Measurements from ENCODE around the gene ALDH16A1. TPM values are rescaled to one million over a fixed set of nuclear protein-coding genes. Genes with fewer than 3 reads are reported as not detected.

The ALDH16A1 gene
- total RNA-seq, 4 donors from 2014 or later: 32.5 to 39.5 (median 34.2) TPM

DNA sequence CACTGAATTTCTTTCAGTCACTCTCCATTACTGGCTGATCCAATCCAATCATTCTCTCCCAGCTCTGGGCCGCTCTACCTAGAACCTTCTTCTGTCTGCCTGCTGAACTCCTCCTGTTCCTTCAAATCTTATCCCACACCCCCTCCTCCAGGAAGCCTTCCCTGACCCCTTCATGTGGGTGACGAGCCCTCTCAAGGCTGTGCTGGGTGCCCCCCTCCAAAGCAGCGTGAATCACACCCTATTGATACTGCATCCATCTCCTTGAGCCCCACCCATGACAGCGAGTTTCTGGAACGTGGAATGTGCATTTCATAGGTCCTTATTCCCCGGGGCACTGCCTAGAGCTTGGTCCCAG lies 4.6 kb upstream of the ALDH16A1 start:
- intact Hi-C loops (cut with DNase I): no loop called here
- Histone ChIP-seq H3K27ac (no peak overlapping the region), H3K36me3 (peaks cover 0 to 5% of the 10 kb centered on the region in 2 donors), H3K9me3 (no peaks in the 10 kb centered on the region), H3K4me3 (replicated peaks in 1 of 3) (no peak overlapping the region), H3K27me3 (no peaks in the 10 kb centered on the region), H3K4me1 (peaks cover 5 to 6% of the 10 kb centered on the region in 2 donors)
- TF ChIP-seq POLR2A (IDR thresholded peaks at IDR 0.05) (no peak), CTCF (IDR thresholded peaks at IDR 0.05) (no peak)
- 92 to 95% methylated on average over 6 of the region's 6 CpGs for whole genome bisulfite sequencing, 2 donors
- DNase-seq: no peak

DNA sequence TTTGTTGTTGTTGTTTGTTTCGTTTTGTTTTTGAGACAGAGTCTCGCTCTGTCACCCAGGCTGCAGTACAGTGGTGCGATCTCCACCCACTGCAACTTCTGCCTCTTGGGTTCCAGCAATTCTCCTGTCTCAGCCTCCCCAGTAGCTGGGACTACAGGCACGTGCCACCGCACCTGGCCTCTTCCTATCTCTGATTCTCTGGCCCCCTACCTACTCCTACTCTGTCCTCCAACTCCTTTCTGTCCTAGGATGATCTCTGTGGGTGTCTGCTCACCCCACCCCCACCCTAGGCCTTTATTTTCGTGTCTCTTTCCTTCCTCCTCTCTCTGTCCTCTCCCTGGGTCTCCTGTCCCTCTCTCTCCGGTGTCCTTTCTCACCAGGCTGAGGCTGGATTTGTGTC lies 2.6 kb upstream of the ALDH16A1 start:
- intact Hi-C loops (cut with DNase I): no loop called here
- H3K4me1 ChIP-seq: peaks cover 5 to 13% of the 10 kb centered on the region in 2 donors

DNA sequence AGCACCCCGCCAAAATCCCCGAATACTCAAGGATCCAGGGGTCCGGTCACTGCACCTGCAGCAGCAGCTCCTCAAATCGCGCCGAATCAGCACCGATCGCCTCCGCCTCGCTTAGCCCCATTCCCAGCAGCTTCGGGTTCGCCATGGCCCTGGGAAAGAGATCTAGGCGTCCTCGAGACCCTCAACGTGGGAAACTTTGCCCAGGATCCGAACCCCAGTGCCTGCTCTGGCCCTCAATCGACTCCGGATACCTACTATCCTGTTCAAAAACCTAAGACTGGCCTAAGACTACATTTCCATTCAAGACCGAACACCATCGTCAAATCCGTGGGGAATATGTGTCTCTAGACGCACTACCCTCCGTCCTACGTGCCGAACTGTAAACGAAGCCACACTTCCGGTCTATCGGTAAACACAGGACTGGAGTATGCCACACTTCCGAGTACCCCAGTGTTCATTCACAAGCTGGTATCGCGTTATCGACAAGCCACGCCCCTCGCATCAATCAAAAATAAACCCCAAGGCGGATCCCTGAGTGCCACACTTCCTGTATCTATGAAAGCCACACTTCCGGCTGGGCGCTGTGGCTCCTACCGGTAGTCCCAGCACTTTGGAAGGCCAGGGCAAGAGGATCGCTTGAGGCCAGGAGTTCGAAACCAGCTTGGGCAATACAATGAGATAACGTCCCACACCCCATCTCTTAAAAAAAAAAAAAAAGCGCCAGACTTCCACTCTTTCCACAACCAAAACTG lies 1.4 kb upstream of the ALDH16A1 start, which contains the start of gene PIH1D1:
Gene PIH1D1, minus strand, starts transcription at position 385 of the 752 bp plus-strand sequence. Its CDS starts 240 bp downstream, at position 145.
- intact Hi-C loops (cut with DNase I): no loop called here
- Histone ChIP-seq H3K9me3 (no peaks in the 10 kb centered on the region), H3K27ac (peak within 1 kb of the TSS; percentile 82 to 97 (median 91)), H3K4me3 (replicated peaks in 1 of 3) (peak within 1 kb of the TSS; percentile 67 to 92 (median 85)), H3K36me3 (peaks cover 0 to 5% of the 10 kb centered on the region in 2 donors), H3K27me3 (no peaks in the 10 kb centered on the region), H3K4me1 (peaks cover 5 to 13% of the 10 kb centered on the region in 2 donors)
- TF ChIP-seq CTCF (IDR thresholded peaks at IDR 0.05) (peak in 2 of 6 experiments; percentile 30), POLR2A (IDR thresholded peaks at IDR 0.05) (peak in 1 of 2 donors; percentile 70)
- DNase-seq: peak; percentile 99
- 1 to 2% methylated on average over 31 to 41 of the region's 42 CpGs for WGBS, 2 donors

More for the DNA sequence above, 2.6 kb upstream of the ALDH16A1 start:
- no peak overlapping the region for H3K27ac ChIP-seq
- DNase-seq: no peak
- peaks cover 0 to 5% of the 10 kb centered on the region in 2 donors for H3K36me3 ChIP-seq
- WGBS, 2 donors: 91 to 95% methylated on average over 7 of the region's 7 CpGs
- H3K9me3 ChIP-seq: no peaks in the 10 kb centered on the region
- no peak overlapping the region for H3K4me3 ChIP-seq (replicated peaks in 1 of 3)
- H3K27me3 ChIP-seq: no peaks in the 10 kb centered on the region
- TF ChIP-seq CTCF (IDR thresholded peaks at IDR 0.05) (no peak), POLR2A (IDR thresholded peaks at IDR 0.05) (no peak)

DNA sequence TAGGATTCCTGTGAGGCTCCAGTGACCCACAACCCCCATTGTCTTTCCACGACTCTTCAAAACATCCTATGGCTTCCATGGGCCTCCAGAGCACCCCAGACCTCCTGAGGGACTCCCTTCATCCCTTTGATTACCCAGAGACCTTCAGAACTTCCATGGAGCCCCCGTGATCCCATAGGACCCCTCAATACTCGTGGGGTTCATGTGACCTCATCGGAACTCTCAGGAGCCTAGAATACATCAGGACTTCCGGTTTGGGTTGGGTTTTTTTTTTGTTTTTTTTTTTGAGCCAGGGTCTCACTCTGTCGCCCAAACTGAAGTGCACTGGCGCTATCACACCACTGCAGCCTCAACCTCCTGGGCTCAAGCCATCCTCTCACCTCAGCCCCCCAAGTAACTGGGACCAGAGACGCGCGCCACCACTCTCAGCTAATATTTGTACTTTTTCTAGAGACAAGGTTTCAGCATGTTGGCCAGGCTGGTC lies 774 bp downstream of the ALDH16A1 start:
- intact Hi-C loops (cut with DNase I): no loop called here
- peak overlapping the region; percentile 82 to 97 (median 91) for H3K27ac ChIP-seq
- peak overlapping the region in 2 of 3 donors; percentile 11 to 55 for H3K4me3 ChIP-seq (replicated peaks in 1 of 3)
- TF ChIP-seq CTCF (IDR thresholded peaks at IDR 0.05) (no peak), POLR2A (IDR thresholded peaks at IDR 0.05) (no peak)
- no peaks in the 10 kb centered on the region for H3K9me3 ChIP-seq
- no peak for DNase-seq
- H3K4me1 ChIP-seq: peaks cover 5 to 13% of the 10 kb centered on the region in 2 donors
- WGBS, 2 donors: 44 to 46% methylated on average over 10 of the region's 10 CpGs
- H3K27me3 ChIP-seq: no peaks in the 10 kb centered on the region
- peaks cover 0 to 5% of the 10 kb centered on the region in 2 donors for H3K36me3 ChIP-seq

DNA sequence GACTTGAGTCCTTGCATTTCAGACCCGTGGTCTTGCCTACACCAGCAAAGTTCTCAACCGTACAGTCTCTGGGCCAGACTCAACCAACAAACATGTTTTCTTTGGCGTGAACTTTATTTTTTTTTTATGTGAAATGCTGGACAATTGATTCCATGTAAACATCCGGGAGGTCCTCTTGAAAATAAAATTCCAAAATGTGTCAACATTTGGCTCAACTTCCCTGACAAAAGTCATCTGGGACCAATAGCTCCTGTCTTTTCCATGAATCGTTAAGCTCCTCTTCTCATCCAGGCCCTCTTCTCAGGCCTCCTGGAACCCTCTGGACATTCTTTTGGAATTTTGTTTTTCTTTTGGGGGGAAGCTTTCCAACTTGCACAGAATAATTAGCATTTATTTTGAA lies 2.7 kb downstream of the ALDH16A1 start:
- DNase-seq: no peak
- H3K9me3 ChIP-seq: no peaks in the 10 kb centered on the region
- 66 to 72% methylated on average over 5 of the region's 5 CpGs for WGBS, 2 donors
- no peak overlapping the region for H3K4me3 ChIP-seq (replicated peaks in 1 of 3)
- intact Hi-C loops (cut with DNase I): no loop called here
- peak overlapping the region in 2 of 3 donors; percentile 10 to 38 for H3K27ac ChIP-seq
- peaks cover under 1 to 8% of the 10 kb centered on the region in 2 donors for H3K4me1 ChIP-seq
- H3K36me3 ChIP-seq: peaks cover 0 to 3% of the 10 kb centered on the region in 2 donors
- TF ChIP-seq POLR2A (IDR thresholded peaks at IDR 0.05): no peak
- TF ChIP-seq CTCF (IDR thresholded peaks at IDR 0.05): no peak
- no peaks in the 10 kb centered on the region for H3K27me3 ChIP-seq
